A549 (cell line): ENCODE data around the gene GMEB2.

ENCODE experiments used
- CBX2 ChIP-seq: fragments of 200-600 bp; sonication (generic); IDR thresholded peaks from 2 replicates; pipeline ENCODE4 v1.6.1; 2016; ENCODE audit warnings: low read depth, mild to moderate bottlenecking, borderline replicate concordance
- POLR2A ChIP-seq: IDR thresholded peaks from 2 replicates; pipeline ENCODE4 v1.6.1; 2012; ENCODE audit warnings: mild to moderate bottlenecking, low read length
- POLR2AphosphoS2 ChIP-seq: conservative IDR thresholded peaks from 2 replicates; pipeline ENCODE4 v1.6.1; 2012; ENCODE audit warnings: low read length, improper control_type of control experiment, inconsistent platforms
- RAD21 ChIP-seq, 2 experiments: fragments of >200 bp in 1 of 2; sonication (Bioruptor Twin) in 1 of 2; formaldehyde crosslinking in 1 of 2; IDR thresholded peaks in 1 of 2; conservative IDR thresholded peaks in 1 of 2; 2 replicates in 1 of 2; 3 replicates in 1 of 2; pipeline ENCODE4 v1.6.1; 2012 to 2018; ENCODE audit warnings: inconsistent platforms in 1 of 2
- RFX5 ChIP-seq: fragments of 450-650 bp; IDR thresholded peaks from 2 replicates; pipeline ENCODE4 v1.7.1; 2014; ENCODE audit warnings: antibody characterized with exemption, mild to moderate bottlenecking, moderate library complexity
- SREBF2 ChIP-seq: fragments of 450-650 bp; IDR thresholded peaks from 2 replicates; pipeline ENCODE4 v1.6.1; 2014; ENCODE audit warnings: mild to moderate bottlenecking, moderate library complexity
- TF ChIP-seq, protein P1 (sequence below): fragments of >200 bp; sonication (Bioruptor Twin); formaldehyde crosslinking; IDR thresholded peaks from 3 replicates; pipeline ENCODE4 v1.5.1; 2016
- TF ChIP-seq, protein P2 (sequence below): IDR thresholded peaks from 2 replicates; pipeline ENCODE4 v1.6.1; 2012
- TF ChIP-seq, protein P3 (sequence below): IDR thresholded peaks from 2 replicates; pipeline ENCODE4 v1.6.1; 2012; ENCODE audit warnings: low read depth, borderline replicate concordance

DNA sequence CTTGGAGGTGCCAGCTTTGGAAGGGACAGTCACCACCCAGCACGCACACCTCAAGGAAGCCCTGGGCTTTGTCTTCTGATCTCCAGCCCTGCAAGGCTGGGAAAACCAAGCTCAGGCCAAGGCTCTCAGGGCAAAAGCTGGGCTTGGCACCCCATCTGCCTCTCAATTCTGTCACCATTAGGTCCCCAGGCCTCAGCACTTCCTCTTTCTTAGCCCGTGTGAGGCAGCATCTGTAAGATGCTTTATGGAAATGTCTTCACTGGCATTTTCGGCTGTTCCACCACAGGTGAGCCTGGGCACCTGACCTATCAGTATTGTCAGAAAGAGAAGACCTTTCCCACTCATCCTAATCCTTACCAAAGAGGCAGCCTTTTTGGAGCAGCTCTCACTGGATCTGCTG, 24.6 kb downstream of the GMEB2 start:
- no peak for TF ChIP-seq POLR2A
- no peak for TF ChIP-seq CBX2
- TF ChIP-seq, protein P1, sequence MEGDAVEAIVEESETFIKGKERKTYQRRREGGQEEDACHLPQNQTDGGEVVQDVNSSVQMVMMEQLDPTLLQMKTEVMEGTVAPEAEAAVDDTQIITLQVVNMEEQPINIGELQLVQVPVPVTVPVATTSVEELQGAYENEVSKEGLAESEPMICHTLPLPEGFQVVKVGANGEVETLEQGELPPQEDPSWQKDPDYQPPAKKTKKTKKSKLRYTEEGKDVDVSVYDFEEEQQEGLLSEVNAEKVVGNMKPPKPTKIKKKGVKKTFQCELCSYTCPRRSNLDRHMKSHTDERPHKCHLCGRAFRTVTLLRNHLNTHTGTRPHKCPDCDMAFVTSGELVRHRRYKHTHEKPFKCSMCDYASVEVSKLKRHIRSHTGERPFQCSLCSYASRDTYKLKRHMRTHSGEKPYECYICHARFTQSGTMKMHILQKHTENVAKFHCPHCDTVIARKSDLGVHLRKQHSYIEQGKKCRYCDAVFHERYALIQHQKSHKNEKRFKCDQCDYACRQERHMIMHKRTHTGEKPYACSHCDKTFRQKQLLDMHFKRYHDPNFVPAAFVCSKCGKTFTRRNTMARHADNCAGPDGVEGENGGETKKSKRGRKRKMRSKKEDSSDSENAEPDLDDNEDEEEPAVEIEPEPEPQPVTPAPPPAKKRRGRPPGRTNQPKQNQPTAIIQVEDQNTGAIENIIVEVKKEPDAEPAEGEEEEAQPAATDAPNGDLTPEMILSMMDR, result no peak
- no peak for TF ChIP-seq POLR2AphosphoS2
- TF ChIP-seq, protein P2, sequence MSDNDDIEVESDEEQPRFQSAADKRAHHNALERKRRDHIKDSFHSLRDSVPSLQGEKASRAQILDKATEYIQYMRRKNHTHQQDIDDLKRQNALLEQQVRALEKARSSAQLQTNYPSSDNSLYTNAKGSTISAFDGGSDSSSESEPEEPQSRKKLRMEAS, result no peak
- TF ChIP-seq, protein P3, sequence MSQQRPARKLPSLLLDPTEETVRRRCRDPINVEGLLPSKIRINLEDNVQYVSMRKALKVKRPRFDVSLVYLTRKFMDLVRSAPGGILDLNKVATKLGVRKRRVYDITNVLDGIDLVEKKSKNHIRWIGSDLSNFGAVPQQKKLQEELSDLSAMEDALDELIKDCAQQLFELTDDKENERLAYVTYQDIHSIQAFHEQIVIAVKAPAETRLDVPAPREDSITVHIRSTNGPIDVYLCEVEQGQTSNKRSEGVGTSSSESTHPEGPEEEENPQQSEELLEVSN, result no peak
- TF ChIP-seq RFX5, result no peak
- no peak for TF ChIP-seq SREBF2
- TF ChIP-seq RAD21 (conservative IDR thresholded peaks at IDR 0.05 in 1 of 2, IDR thresholded peaks at IDR 0.05 in 1 of 2), result no peak
